GM12892 (cell line): ENCODE results near the gene BPIFB6.

Source experiments
- POLR2A ChIP-seq: IDR thresholded peaks from 2 replicates; pipeline ENCODE4 v1.6.1; 2011; ENCODE audit warnings: low read depth, low read length, control low read depth
- POLR2AphosphoS5 ChIP-seq: IDR thresholded peaks from 2 replicates; pipeline ENCODE4 v1.6.1; 2011; ENCODE audit warnings: low read depth, low read length, control low read depth
- TAF1 ChIP-seq: IDR thresholded peaks from 2 replicates; pipeline ENCODE4 v1.6.1; 2011; ENCODE audit warnings: low read depth, mild to moderate bottlenecking, control low read depth, low read length, borderline replicate concordance

DNA sequence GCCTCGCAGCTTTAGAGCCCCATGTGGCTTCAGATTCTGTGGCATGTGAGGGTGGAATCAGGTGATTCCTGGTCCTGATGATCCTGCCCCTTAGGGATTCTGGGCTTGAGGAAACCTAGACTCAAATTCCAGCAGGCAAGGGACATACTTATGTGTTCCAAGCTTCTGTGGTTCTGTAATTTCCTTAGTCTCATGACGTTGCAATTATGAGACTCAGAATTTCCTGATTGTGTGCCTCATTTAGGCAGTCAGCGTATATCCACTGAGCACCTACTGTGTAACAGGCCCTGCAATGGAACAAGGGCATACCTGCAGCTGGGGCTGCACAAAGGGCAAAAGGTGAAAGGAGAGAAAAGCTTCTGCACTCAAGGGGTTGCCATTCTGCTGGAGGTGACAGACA is 36.4 kb downstream of the BPIFB6 start:
- TF ChIP-seq POLR2A (no peak), POLR2AphosphoS5 (no peak), TAF1 (no peak)
